NCI-H1092 treated with DMSO at 0.1 percent for 48 hours (cell line): ENCODE data around the gene PPP1R3C.
A peak's percentile ranks its signal among the peaks of the same experiment; 100 is the strongest.

Source experiments
- DNase-seq: peaks from one replicate; lab custom pipeline; 2025; lab: John Stamatoyannopoulos, UW

PPP1R3C gene

DNA sequence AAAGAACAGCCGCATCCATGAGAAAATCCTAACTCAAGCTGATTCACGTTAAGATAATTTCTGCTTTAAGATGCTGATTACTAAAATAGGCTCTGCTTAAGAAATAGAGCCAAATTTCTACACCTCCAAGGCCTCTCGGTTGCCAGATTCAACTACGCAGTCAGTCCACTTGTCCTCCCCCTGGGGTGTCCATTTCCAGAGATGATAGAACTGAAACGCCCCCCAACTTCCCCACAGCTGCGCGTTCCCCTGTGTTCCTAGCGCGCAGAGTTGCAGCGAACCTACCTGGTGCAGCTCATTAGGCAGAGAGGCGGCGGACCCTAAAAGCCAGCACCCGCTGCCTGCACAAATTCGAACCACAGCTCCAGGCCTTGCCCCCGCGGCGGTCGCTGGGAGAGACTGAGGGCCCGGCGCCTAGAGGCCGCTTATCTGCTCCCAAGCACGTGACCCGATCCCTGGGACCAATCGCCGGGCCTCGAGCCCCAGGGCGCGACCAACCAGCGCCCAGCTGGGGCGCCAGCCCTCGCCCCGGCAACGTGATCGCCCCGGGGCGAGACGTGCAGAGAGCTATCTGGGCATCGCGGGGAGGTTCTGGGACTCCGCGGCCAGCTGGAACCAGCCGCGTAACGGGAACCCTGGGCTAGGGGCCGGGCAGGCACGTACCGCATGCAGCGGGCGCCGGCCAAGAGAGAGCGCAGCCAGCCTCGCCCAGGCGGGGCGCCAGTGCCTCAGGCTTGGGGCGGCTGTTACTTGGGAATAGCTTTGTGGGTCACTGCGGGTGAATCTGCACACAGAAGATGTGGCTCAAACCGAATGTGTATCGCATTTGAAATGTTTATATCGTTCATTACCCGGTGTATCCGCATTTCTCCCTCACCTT is at the start of gene PPP1R3C:
Gene PPP1R3C, minus strand, starts transcription at position 401 of the 880 bp plus-strand sequence. Its CDS starts 102 bp downstream, at position 299.
- DNase-seq, result peak; percentile 83

GRCh38 chr10:91681361-91682276 is 48.7 kb upstream of the PPP1R3C start:
- DNase-seq, result peak; percentile 15

DNA sequence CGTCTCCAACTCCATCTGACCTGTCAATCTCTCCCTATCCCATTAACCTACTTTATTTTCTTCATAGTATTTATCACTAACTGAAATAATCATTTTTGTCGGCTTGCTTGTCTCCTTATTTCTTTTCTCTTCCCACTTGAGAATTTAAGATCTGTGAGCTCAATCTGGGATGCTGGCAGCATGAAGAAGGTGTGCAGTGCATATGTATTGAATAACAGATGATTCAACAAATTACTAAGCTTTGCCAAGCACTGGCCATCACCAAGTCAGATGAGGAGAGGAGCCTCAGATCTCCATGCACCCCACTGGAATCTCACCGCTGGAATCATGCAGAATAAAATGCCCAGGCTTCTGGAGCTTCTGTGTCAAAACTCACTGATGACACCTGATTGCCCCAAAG is 47.6 kb upstream of the PPP1R3C start:
- DNase-seq, result no peak

DNA sequence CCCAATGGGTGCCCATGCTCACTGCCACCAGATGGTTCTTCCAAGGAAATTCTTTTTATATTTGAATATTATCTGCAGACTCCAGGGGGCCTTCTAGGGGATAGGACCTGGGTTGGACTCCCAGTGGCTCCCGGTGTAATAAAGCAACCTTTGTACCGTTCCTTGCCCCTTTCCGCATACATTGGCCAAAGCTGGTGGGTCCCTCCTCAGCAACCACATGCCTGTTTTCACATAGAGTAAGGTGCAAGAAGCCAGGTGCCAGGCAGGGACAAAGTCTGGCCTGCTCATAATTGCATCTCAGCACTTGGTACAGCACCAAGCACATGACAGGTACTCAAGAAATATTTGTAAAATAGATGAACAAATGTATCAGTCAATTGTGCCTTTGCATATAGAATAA is 46.4 kb upstream of the PPP1R3C start:
- no peak for DNase-seq

DNA sequence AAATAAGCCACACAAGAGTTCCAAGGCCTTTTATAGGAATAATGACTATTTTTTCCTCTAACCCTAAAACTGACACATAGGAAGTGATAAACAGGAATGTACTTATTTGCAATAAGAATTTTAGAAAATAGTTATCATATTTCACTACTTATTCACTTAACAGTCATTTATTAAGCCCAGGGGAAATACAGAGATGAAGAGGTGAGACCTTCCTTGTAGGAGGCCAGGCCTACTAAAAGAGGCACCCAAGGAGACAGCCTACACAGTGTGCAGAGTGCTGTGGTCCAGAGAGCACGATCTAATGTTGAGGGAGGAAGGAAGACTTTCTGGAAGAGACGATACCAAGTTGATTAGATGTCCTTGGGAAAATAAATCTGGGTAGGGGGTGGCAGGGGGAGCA is 45.0 kb upstream of the PPP1R3C start:
- DNase-seq, result no peak

DNA sequence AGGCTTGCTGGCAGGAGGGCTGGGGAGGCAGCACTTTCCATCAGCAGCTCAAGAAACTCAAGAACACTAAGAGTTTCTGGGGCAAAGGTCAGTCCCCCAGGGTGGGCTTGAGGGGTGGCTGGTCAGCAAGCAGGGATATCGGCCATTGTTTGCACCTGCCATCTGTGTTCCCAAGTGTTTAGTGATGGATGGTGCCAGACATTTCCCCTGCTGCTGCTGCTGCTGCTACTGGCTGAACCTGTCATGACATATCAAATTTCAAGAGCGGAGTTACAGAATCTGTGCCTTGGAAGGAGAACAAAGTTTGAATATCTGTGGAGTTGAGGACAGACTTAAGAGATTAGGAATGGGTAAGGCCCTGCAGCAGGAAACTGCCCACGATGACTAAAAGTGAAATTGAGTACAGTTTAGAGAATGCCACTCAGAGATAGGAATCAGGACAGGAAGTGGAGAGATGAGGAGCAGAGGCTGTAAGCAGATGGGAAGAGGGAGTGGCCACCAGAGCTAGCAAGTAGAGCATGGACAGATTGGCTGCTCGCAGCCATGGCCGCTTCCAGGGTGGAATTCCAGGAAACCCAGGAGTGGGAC is 39.2 kb upstream of the PPP1R3C start:
- DNase-seq, result peak; percentile 43

- DNase-seq, result no peak
Measured at GRCh38 chr10:91668913-91669312, 36.0 kb upstream of the PPP1R3C start.

DNA sequence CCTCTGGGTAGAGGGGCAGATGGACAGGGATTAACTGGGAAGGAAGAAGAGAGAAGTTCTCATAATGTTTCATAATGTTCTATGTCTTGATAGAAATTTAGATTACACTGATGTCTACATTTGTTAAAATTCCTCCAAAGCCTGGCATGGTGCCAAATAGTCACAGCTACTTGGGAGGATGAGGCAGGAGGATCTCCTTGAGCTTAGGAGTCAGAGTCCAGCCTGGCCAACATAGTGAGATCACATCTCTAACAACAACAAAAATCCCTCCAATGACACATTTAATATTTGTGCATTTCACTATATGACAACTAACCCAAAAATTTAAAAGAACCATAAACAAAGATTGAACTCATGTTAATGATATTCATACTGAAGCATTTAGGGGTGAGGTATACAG is 33.0 kb upstream of the PPP1R3C start:
- DNase-seq, result no peak

DNA sequence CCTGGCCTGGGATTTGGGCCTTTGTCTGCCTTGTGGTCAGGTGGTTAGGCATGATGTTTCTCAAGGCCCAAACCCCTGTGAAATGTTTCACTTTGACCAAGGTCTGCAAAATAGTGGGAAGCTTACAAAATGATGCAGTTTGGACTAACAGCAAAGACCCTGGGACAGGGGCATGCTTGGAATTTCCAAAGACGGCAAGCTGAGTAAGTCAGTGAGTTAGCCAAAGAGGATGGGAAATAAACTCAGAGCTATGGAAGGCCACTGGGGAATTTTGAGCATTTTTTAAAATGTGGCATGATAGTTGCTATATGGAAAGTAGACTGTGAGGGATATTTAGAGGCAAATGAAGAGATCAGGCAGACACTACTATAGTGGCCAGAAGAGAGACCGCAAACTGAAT is 31.6 kb upstream of the PPP1R3C start:
- DNase-seq, result no peak

GRCh38 chr10:91662993-91663392 is 30.1 kb upstream of the PPP1R3C start:
- DNase-seq, result no peak

GRCh38 chr10:91653219-91653870 is 20.5 kb upstream of the PPP1R3C start:
- no peak for DNase-seq

- no peak for DNase-seq
Measured at GRCh38 chr10:91652364-91652763, 19.5 kb upstream of the PPP1R3C start.

DNA sequence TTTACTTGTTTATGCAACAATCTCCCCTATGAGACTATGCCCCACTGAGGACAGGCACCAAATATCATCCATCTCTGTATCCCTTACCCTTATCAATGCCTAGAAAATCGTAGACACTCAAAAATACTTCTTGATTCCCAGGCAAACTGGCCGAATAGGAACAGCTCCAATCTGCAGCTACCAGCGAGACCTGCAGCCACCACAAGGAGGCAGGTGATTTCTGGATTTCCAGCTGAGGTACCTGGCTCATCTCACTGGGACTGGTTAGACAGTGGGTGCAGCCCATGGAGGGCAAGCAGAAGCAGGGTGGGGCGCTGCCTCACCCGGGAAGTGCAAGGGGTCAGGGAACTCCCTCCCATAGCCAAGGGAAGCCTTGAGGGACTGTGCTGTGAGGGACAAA is 10.8 kb upstream of the PPP1R3C start:
- peak; percentile 4 for DNase-seq

DNA sequence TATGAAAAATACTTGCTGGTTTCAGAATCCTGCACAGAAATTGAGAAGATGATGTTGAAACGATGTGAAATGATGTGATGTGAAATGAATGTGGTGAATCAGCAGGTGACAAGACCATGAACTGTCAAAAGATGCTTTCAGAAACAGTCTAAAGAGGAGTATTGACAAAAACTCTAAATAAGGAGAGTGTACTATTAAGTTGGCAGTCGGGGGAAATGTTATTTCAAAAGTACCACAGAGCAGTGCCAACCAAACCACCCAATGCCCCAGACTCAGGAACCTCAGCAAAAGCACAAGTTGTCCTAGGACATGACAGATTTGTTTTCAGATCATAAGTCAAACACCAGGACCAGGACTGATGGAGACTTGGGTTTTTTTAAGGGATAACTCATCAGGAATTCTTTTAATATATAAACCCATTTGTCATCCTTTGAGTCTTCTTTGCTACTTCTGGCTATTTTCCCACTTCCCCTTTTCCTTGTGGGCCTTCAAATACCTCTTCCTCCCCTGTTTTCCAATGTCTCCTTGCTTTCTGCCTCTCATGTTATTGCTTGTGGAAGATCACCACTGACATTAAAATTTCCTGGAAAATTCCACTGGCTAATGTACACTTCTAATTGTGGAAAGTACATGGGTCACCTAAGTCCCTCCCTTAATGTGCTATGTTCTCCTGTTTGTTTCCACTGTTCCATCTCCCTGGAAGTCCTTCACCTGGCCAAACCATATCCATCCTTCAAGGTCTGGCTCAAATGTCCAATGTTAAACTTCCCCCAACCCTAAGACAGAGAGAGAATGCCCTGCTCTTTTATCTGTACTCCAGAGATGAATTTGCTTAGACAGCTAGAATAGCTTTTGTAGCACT is 10.2 kb upstream of the PPP1R3C start:
- no peak for DNase-seq

DNA sequence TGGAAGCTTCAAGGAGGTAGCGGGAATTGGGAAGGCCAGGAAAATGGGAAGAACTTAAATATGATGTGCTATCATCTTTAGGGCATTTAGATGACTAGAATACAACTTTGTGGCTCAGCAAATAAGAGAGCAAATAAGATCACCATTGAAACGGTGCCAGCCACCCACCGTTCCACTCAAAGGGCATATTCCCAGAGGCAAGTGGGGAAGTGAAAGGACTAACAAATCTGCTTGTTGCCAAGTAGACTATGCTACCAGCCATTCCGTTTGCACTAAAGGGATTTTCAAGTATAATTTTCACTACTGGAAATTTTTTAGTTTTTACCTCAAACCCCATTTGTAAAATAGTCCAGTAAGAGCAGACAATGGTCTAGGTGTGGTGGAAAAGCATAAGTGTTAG is 4.0 kb upstream of the PPP1R3C start:
- no peak for DNase-seq

- peak; percentile 44 for DNase-seq
Measured at GRCh38 chr10:91635401-91636400, 2.8 kb upstream of the PPP1R3C start.

DNA sequence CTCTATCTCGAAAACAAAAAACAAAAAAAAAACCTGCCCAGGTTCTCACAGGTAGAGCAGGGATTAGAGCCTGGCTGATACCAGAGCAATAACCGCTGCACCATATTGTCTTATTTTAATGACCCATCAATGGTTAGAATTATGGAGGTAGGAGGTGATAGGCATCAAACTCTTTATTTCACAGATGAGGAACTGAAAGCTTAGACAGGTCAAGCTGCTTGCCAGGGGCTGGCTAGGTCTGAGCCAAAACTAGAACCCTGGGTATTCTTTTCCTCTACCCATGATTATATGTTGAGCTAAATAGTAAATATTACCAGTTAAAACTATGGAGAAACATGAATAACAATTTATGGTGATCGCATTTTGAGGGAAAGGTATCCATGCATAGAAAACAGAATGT is 2.0 kb upstream of the PPP1R3C start:
- no peak for DNase-seq

DNA sequence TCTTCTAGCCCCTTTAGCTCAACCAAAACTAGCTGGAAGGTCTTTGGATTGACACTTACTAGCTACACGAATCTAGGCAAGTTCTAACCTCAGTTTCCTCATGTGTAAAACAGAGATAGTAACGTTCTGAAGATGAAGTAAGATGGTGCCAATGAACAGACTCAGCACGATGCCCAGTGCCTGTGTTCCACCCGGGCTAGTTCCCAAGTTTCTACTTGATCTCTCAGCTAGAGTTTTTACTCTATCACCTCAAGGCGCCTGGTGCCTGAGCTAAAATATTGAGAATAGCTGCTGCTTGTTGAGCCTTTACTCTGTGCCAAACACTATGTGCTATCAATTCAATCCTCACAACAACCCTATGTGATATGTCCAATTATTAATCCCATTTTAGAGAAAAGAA is 1.4 kb upstream of the PPP1R3C start:
- DNase-seq, result no peak

DNA sequence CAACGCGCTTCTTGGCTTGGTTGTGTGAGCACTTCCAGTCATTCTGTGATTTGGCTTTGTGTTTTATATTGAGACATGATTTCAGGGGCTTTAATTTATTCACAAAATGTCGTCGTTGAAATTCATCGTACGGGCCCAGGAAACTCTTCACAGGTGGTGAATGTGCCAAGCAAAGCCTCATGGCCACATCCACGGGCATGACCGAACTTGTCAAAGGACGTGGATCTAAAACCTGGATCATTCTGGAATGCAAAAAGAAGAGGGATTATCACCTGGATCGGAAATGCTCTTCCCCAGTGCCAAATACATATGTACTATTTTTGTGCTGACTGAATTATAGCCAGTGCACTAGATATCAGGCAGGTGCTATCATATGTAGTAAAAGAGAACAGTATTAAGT is 2.2 kb downstream of the PPP1R3C start:
- no peak for DNase-seq
